PC-3 (cell line): ENCODE data around the gene PPP2R1A.

Source experiments
- EZH2 ChIP-seq: fragments of 300-600 bp; sonication (generic); IDR thresholded peaks from one replicate; pipeline ENCODE4 v1.6.1; 2017; ENCODE audit warnings: antibody characterized with exemption, mild to moderate bottlenecking, low read length; ENCODE audit not compliant: unreplicated experiment
- EZH2phosphoT487 ChIP-seq: fragments of 300-600 bp; sonication (generic); IDR thresholded peaks from 2 replicates; pipeline ENCODE4 v1.6.1; 2018; ENCODE audit warnings: mild to moderate bottlenecking, antibody characterized with exemption, low read length, borderline replicate concordance
- TF ChIP-seq, protein P1 (sequence below): fragments of 300-600 bp; sonication (generic); conservative IDR thresholded peaks from 2 replicates; pipeline ENCODE4 v1.5.1; 2017; ENCODE audit warnings: antibody characterized with exemption, low read depth, mild to moderate bottlenecking, low read length

DNA sequence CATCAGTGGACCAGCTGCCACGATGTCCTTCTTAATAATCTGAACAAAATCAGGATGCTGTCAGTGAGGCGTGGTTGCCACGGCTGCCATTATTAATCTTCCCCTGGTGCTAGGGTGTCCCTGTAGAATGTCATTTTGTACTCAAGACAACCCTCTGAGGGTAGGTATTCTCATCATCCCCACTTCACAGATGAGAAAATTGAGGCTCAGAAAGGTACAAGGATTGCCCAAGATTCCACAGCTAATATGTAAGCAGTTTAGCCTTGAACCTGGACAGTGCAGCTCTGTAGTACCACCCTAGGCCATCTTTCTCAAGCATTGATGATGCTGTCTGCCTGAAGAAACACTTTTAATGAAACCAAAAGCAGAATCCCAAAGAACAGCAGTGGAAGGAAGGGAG lies 8.1 kb downstream of the PPP2R1A start:
- TF ChIP-seq, protein P1, sequence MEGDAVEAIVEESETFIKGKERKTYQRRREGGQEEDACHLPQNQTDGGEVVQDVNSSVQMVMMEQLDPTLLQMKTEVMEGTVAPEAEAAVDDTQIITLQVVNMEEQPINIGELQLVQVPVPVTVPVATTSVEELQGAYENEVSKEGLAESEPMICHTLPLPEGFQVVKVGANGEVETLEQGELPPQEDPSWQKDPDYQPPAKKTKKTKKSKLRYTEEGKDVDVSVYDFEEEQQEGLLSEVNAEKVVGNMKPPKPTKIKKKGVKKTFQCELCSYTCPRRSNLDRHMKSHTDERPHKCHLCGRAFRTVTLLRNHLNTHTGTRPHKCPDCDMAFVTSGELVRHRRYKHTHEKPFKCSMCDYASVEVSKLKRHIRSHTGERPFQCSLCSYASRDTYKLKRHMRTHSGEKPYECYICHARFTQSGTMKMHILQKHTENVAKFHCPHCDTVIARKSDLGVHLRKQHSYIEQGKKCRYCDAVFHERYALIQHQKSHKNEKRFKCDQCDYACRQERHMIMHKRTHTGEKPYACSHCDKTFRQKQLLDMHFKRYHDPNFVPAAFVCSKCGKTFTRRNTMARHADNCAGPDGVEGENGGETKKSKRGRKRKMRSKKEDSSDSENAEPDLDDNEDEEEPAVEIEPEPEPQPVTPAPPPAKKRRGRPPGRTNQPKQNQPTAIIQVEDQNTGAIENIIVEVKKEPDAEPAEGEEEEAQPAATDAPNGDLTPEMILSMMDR: no peak
- TF ChIP-seq EZH2phosphoT487: no peak
- no peak for TF ChIP-seq EZH2
